GM18508 (cell line): ENCODE measurements around the gene SMG6.

ENCODE experiments used
- ATAC-seq: cut with Tn5 transposase; IDR thresholded peaks from one replicate; pipeline ENCODE4 v1.9.1; 2021; ENCODE audit warnings: moderate number of reproducible peaks; ENCODE audit not compliant: insufficient read depth, unreplicated experiment

SMG6 gene

GRCh38 chr17:2238432-2239169 is 65.0 kb downstream of the SMG6 start:
- ATAC-seq: no peak

- no peak for ATAC-seq
These were observed 65.6 kb downstream of the SMG6 start for GRCh38 chr17:2237950-2238349.

- ATAC-seq: no peak
These were observed 66.1 kb downstream of the SMG6 start for GRCh38 chr17:2237521-2237921.

- ATAC-seq: no peak
These were observed 67.7 kb downstream of the SMG6 start for GRCh38 chr17:2235792-2236366.

- no peak for ATAC-seq
These were observed 68.3 kb downstream of the SMG6 start for GRCh38 chr17:2235265-2235664.

GRCh38 chr17:2233441-2233947 is 70.1 kb downstream of the SMG6 start:
- no peak for ATAC-seq

GRCh38 chr17:2232244-2232638 is 71.3 kb downstream of the SMG6 start:
- no peak for ATAC-seq

- ATAC-seq: no peak
These were observed 72.7 kb downstream of the SMG6 start for GRCh38 chr17:2230877-2231276.

- no peak for ATAC-seq
These were observed 76.4 kb downstream of the SMG6 start for GRCh38 chr17:2227025-2227699.

- ATAC-seq: no peak
These were observed 80.0 kb downstream of the SMG6 start for GRCh38 chr17:2223617-2223927.

- no peak for ATAC-seq
These were observed 80.5 kb downstream of the SMG6 start for GRCh38 chr17:2222901-2223616.

GRCh38 chr17:2222301-2222700 is 81.3 kb downstream of the SMG6 start:
- no peak for ATAC-seq

GRCh38 chr17:2218426-2218825 is 85.2 kb downstream of the SMG6 start:
- no peak for ATAC-seq

GRCh38 chr17:2215616-2216364 is 87.8 kb downstream of the SMG6 start:
- ATAC-seq: no peak

- no peak for ATAC-seq
These were observed 88.5 kb downstream of the SMG6 start for GRCh38 chr17:2214929-2215615.

GRCh38 chr17:2214047-2214928 is 89.3 kb downstream of the SMG6 start:
- ATAC-seq: no peak

GRCh38 chr17:2213291-2213960 is 90.2 kb downstream of the SMG6 start:
- ATAC-seq: no peak

- ATAC-seq: no peak
These were observed 91.1 kb downstream of the SMG6 start for GRCh38 chr17:2212400-2212981.
